Cardiac muscle cell (in vitro differentiated cells and primary cell): Measurements from ENCODE around the gene GALNT2. TPM values are rescaled to one million over a fixed set of nuclear protein-coding genes. Genes with fewer than 3 reads are reported as not detected.

ENCODE experiments used
- DNase-seq, 2 donors: peaks; one replicate each; pipeline versions ENCODE4 v3.0.0 to v3.0.0-alpha.2; 2010 to 2017; ENCODE audit warnings: low read depth in 1 of 2, low spot score in 1 of 2
- H3K27ac ChIP-seq: fragments of 200-600 bp; sonication (generic); 2 replicates; pipeline ENCODE4 v1.5.1; 2016
- H3K27me3 ChIP-seq: fragments of 200-600 bp; sonication (generic); 2 replicates; pipeline ENCODE4 v1.6.0; 2016; ENCODE audit warnings: control low read depth
- H3K36me3 ChIP-seq: fragments of 200-600 bp; sonication (generic); 2 replicates; pipeline ENCODE4 v1.5.1; 2016; ENCODE audit warnings: control low read depth
- H3K4me1 ChIP-seq: fragments of 200-600 bp; sonication (generic); 2 replicates; pipeline ENCODE4 v1.8.1; 2017; ENCODE audit warnings: low read depth, mild to moderate bottlenecking, mixed run types
- H3K4me3 ChIP-seq: fragments of 200-600 bp; sonication (generic); 2 replicates; pipeline ENCODE4 v1.5.1; 2016; ENCODE audit warnings: mild to moderate bottlenecking
- H3K9me3 ChIP-seq: fragments of 200-600 bp; sonication (generic); 2 replicates; pipeline ENCODE4 v1.5.1; 2017; ENCODE audit warnings: low read depth, mild to moderate bottlenecking, control low read depth
- CTCF ChIP-seq: IDR thresholded peaks from 2 replicates; pipeline ENCODE4 v1.5.1; 2012; ENCODE audit warnings: low read depth, mild to moderate bottlenecking, low read length
- polyA plus RNA-seq: library from polyadenylated mRNA; unstranded; fragments of >200 nt; fragmentation: Nextera tagmentation; extraction: Ambion mirVana; gene quantifications from 2 replicates; pipeline ENCODE4 v1.2.1, GENCODE V29; 2016
- total RNA-seq: library from RNA; depleted of rRNA; stranded (reverse); fragments of >200 nt; gene quantifications from 2 replicates; pipeline ENCODE4 v1.2.3, GENCODE V29; 2016

GALNT2 gene
- total and polyA plus RNA-seq, 2 experiments from 2014 or later = 71.4 to 92.1 TPM

DNA sequence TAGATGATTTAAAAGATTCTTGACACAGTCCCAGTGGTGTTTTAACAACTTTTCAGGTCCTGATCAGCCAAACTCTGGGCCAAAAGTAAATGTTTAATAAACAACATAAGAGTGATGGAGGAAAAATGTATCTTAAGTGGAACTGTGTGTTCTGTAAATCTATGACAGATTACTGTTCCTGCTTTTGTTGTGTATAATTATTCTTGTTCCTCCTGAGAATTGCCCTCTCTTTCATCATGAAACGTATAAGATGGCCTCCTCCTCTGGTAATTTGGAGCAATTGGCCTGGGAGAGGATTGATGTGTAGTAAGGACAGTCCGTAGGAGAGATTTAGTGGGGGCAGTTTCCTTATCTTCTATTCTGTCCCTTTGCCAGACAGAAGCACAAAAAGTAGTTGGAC is 34.5 kb downstream of the GALNT2 start:
- no peak for TF ChIP-seq CTCF
- Histone ChIP-seq H3K4me3 (no peak overlapping the region), H3K27me3 (no peaks in the 10 kb centered on the region), H3K4me1 (peaks cover 32% of the 10 kb centered on the region), H3K36me3 (no peaks in the 10 kb centered on the region), H3K27ac (peak overlapping the region; percentile 60), H3K9me3 (no peaks in the 10 kb centered on the region)
- DNase-seq = peak in 1 of 2 donors; percentile 45

GRCh38 chr1:230102046-230102445 is 35.0 kb downstream of the GALNT2 start:
- Histone ChIP-seq H3K36me3 (no peaks in the 10 kb centered on the region), H3K4me1 (peaks cover 34% of the 10 kb centered on the region), H3K27ac (peak overlapping the region; percentile 60), H3K27me3 (no peaks in the 10 kb centered on the region), H3K9me3 (no peaks in the 10 kb centered on the region), H3K4me3 (no peak overlapping the region)
- no peak for TF ChIP-seq CTCF
- DNase-seq = no peak

GRCh38 chr1:230102472-230102871 is 35.4 kb downstream of the GALNT2 start:
- no peak for TF ChIP-seq CTCF
- no peak overlapping the region for H3K4me3 ChIP-seq
- H3K27me3 ChIP-seq = no peaks in the 10 kb centered on the region
- no peak for DNase-seq
- peaks cover 34% of the 10 kb centered on the region for H3K4me1 ChIP-seq
- H3K9me3 ChIP-seq = no peaks in the 10 kb centered on the region
- H3K36me3 ChIP-seq = no peaks in the 10 kb centered on the region
- no peak overlapping the region for H3K27ac ChIP-seq

- Histone ChIP-seq H3K4me3 (no peak overlapping the region), H3K4me1 (peaks cover 34% of the 10 kb centered on the region), H3K27ac (no peak overlapping the region), H3K27me3 (no peaks in the 10 kb centered on the region), H3K9me3 (no peaks in the 10 kb centered on the region), H3K36me3 (no peaks in the 10 kb centered on the region)
- TF ChIP-seq CTCF = no peak
- DNase-seq = peak in 1 of 2 donors; percentile 41
Measured at GRCh38 chr1:230103306-230104173, 36.5 kb downstream of the GALNT2 start.

DNA sequence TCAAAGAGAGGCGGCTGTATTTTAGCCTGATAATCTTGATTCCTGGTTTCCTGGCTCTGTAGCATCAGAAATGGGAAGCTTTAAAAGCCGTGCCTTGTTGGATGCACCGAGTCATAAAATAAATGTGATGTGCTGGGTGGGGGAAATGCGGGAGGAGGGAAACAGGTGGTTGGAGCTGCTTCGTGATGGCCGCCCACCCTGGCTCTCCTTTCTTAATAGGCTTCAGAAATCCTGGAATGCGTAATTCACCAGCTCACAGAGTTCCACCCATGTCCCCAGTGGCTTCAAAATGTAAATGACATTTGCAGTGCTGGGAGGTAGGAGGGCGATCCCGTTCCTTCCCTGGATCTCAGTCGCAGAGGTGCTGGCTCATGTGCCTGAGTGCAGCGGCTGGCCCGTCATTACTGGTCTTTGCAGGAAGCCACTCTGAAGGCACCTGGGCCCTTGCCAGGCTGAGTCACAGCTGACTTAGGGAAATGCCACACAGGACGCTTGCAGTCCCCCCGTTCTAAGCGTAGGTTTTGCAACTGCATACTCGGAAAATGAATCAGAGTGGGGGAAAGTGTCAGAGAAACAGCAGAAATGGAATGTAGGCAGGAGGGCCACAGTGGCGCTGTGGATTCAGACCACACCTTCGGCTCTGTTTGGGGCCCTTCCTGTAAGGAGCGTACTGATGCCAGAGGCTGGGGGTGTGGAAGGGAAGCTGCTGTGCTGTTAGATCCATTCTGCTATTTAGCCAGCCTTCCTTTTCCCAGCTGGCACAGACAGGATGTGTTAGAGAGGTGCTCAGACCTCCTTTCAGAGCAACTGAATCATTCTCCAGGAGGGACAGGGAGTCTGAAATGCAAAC is 37.6 kb downstream of the GALNT2 start:
- no peak overlapping the region for H3K4me3 ChIP-seq
- no peaks in the 10 kb centered on the region for H3K9me3 ChIP-seq
- H3K36me3 ChIP-seq = no peaks in the 10 kb centered on the region
- peaks cover 34% of the 10 kb centered on the region for H3K4me1 ChIP-seq
- peak; percentile 52 to 98 for DNase-seq
- no peak for TF ChIP-seq CTCF
- no peak overlapping the region for H3K27ac ChIP-seq
- H3K27me3 ChIP-seq = no peaks in the 10 kb centered on the region
